Trophoblast cell (in vitro differentiated cells and primary cell): ENCODE data around the gene MEPE.

Experiments used
- DNase-seq, 2 donors: peaks; one replicate each; pipeline ENCODE4 v3.0.0-alpha.2; 2016
- H2AFZ ChIP-seq: 2 replicates; pipeline ENCODE4 v1.6.1; 2013; ENCODE audit warnings: low read length, moderate library complexity, mild to moderate bottlenecking; ENCODE audit not compliant: insufficient read depth, poor library complexity
- H2AK5ac ChIP-seq: 2 replicates; pipeline ENCODE4 v1.6.1; 2013; ENCODE audit warnings: mild to moderate bottlenecking, low read length
- H2BK120ac ChIP-seq: 2 replicates; pipeline ENCODE4 v1.6.1; 2013; ENCODE audit warnings: low read length, mild to moderate bottlenecking, moderate library complexity; ENCODE audit not compliant: insufficient read depth, poor library complexity
- H2BK12ac ChIP-seq: 2 replicates; pipeline ENCODE4 v1.6.1; 2013; ENCODE audit warnings: mild to moderate bottlenecking, low read length, moderate library complexity
- H2BK5ac ChIP-seq: 2 replicates; pipeline ENCODE4 v1.6.1; 2013; ENCODE audit warnings: low read length, low read depth, moderate library complexity, mild to moderate bottlenecking; ENCODE audit not compliant: poor library complexity
- H3K14ac ChIP-seq: 2 replicates; pipeline ENCODE4 v1.6.1; 2013; ENCODE audit warnings: mild to moderate bottlenecking, low read length
- H3K18ac ChIP-seq: 2 replicates; pipeline ENCODE4 v1.6.1; 2013; ENCODE audit warnings: mild to moderate bottlenecking, low read length
- H3K23ac ChIP-seq: 2 replicates; pipeline ENCODE4 v1.6.1; 2013; ENCODE audit warnings: low read length
- H3K27ac ChIP-seq: 2 replicates; pipeline ENCODE4 v1.5.1; 2013; ENCODE audit warnings: low read depth, mild to moderate bottlenecking, inconsistent platforms, low read length, moderate library complexity
- H3K27me3 ChIP-seq: 2 replicates; pipeline ENCODE4 v1.6.1; 2013; ENCODE audit warnings: inconsistent platforms, mild to moderate bottlenecking, low read length, moderate library complexity; ENCODE audit not compliant: insufficient read depth
- H3K36me3 ChIP-seq, 2 experiments: 1 replicate in 1 of 2; 2 replicates in 1 of 2; pipeline ENCODE4 v1.6.1; 2013; ENCODE audit warnings: low read length in 2 of 2, mild to moderate bottlenecking in 2 of 2, moderate library complexity in 1 of 2; ENCODE audit not compliant: insufficient read depth in 2 of 2, control insufficient read depth in 1 of 2
- H3K4ac ChIP-seq: 2 replicates; pipeline ENCODE4 v1.6.1; 2013; ENCODE audit warnings: low read depth, mild to moderate bottlenecking, low read length, moderate library complexity
- H3K4me1 ChIP-seq, 2 experiments: 1 replicate in 1 of 2; 2 replicates in 1 of 2; pipeline ENCODE4 v1.6.1; 2013; ENCODE audit warnings: low read length in 2 of 2, mild to moderate bottlenecking in 2 of 2, moderate library complexity in 1 of 2; ENCODE audit not compliant: insufficient read depth in 2 of 2, control insufficient read depth in 1 of 2
- H3K4me2 ChIP-seq: 2 replicates; pipeline ENCODE4 v1.6.1; 2013; ENCODE audit warnings: inconsistent platforms, mild to moderate bottlenecking, low read length, moderate library complexity
- H3K4me3 ChIP-seq: 2 replicates; pipeline ENCODE4 v1.5.1; 2013; ENCODE audit warnings: mild to moderate bottlenecking, low read depth, low read length, inconsistent platforms
- H3K79me1 ChIP-seq: one replicate; pipeline ENCODE4 v1.6.1; 2013; ENCODE audit warnings: low read length
- H3K79me2 ChIP-seq: 2 replicates; pipeline ENCODE4 v1.6.1; 2013; ENCODE audit warnings: low read length, mild to moderate bottlenecking; ENCODE audit not compliant: control insufficient read depth, insufficient read depth, poor library complexity
- H3K9ac ChIP-seq: 2 replicates; pipeline ENCODE4 v1.6.1; 2013; ENCODE audit warnings: mild to moderate bottlenecking, low read length
- H3K9me3 ChIP-seq: 2 replicates; pipeline ENCODE4 v1.6.1; 2013; ENCODE audit warnings: low read depth, mild to moderate bottlenecking, control low read depth, inconsistent platforms, low read length; ENCODE audit not compliant: insufficient read depth
- H4K12ac ChIP-seq: 2 replicates; pipeline ENCODE4 v1.6.1; 2013; ENCODE audit warnings: low read depth, mild to moderate bottlenecking, low read length, moderate library complexity
- H4K8ac ChIP-seq: 2 replicates; pipeline ENCODE4 v1.6.1; 2013; ENCODE audit warnings: low read depth, mild to moderate bottlenecking, low read length, moderate library complexity
- H4K91ac ChIP-seq: one replicate; pipeline ENCODE4 v1.6.1; 2013; ENCODE audit warnings: low read depth, mild to moderate bottlenecking, low read length, moderate library complexity
- WGBS: extraction: QIAGEN DNeasy Blood & Tissue Kit; methylation state at CpG from one replicate; pipeline ENCODE4 v1.1.7; 2013; ENCODE audit warnings: missing lambda C conversion rate; ENCODE audit not compliant: insufficient read length, insufficient coverage; ENCODE audit errors: extremely low coverage; 5-methylcytosine and 5-hydroxymethylcytosine counted together

Gene MEPE

GRCh38 chr4:87823200-87823599 is 9.6 kb upstream of the MEPE start:
- Histone ChIP-seq H3K4me2 (no peak overlapping the region), H3K14ac (no peak overlapping the region), H3K79me2 (no peaks in the 10 kb centered on the region), H2AK5ac (no peak overlapping the region), H3K4me1 (peaks cover 4 to 5% of the 10 kb centered on the region in 2 experiments), H3K4me3 (no peak overlapping the region), H3K4ac (no peak overlapping the region), H3K79me1 (peaks cover 6% of the 10 kb centered on the region), H2BK5ac (no peak overlapping the region), H2BK12ac (no peak overlapping the region), H3K27me3 (no peaks in the 10 kb centered on the region), H3K9me3 (peaks cover 7% of the 10 kb centered on the region), H3K23ac (no peak overlapping the region), H4K91ac (no peak overlapping the region), H3K9ac (no peak overlapping the region), H2AFZ (no peak overlapping the region), H2BK120ac (no peak overlapping the region), H3K18ac (no peak overlapping the region), H4K8ac (no peak overlapping the region), H3K27ac (no peak overlapping the region), H4K12ac (no peak overlapping the region), H3K36me3 (no peaks in the 10 kb centered on the region)
- no CpG with 5 or more reads among the region's 4 CpGs for WGBS
- no peak for DNase-seq

- H4K12ac ChIP-seq: no peak overlapping the region
- no peaks in the 10 kb centered on the region for H3K27me3 ChIP-seq
- H3K23ac ChIP-seq: no peak overlapping the region
- no peak overlapping the region for H3K4ac ChIP-seq
- no peaks in the 10 kb centered on the region for H3K36me3 ChIP-seq
- no peak overlapping the region for H2BK5ac ChIP-seq
- no peak overlapping the region for H3K18ac ChIP-seq
- H4K91ac ChIP-seq: no peak overlapping the region
- H2AFZ ChIP-seq: no peak overlapping the region
- H3K4me3 ChIP-seq: no peak overlapping the region
- WGBS: no CpG with 5 or more reads among the region's 1 CpG
- no peak overlapping the region for H3K14ac ChIP-seq
- no peak overlapping the region for H3K4me2 ChIP-seq
- DNase-seq: no peak
- peaks cover 6% of the 10 kb centered on the region for H3K79me1 ChIP-seq
- no peak overlapping the region for H3K9ac ChIP-seq
- H3K4me1 ChIP-seq: peaks cover 4 to 5% of the 10 kb centered on the region in 2 experiments
- H2BK120ac ChIP-seq: no peak overlapping the region
- no peak overlapping the region for H2BK12ac ChIP-seq
- no peak overlapping the region for H2AK5ac ChIP-seq
- no peak overlapping the region for H3K27ac ChIP-seq
- H3K79me2 ChIP-seq: no peaks in the 10 kb centered on the region
- H3K9me3 ChIP-seq: peaks cover 7% of the 10 kb centered on the region
- no peak overlapping the region for H4K8ac ChIP-seq
These were observed 9.0 kb upstream of the MEPE start for GRCh38 chr4:87823724-87824123.

- Histone ChIP-seq H3K79me1 (peaks cover 2% of the 10 kb centered on the region), H3K23ac (no peak overlapping the region), H3K79me2 (no peaks in the 10 kb centered on the region), H2BK5ac (no peak overlapping the region), H2AK5ac (no peak overlapping the region), H3K9me3 (peaks cover 3% of the 10 kb centered on the region), H3K4me1 (peaks cover 2 to 3% of the 10 kb centered on the region in 2 experiments), H3K18ac (no peak overlapping the region), H3K27me3 (no peaks in the 10 kb centered on the region), H2BK120ac (no peak overlapping the region), H3K9ac (no peak overlapping the region), H3K27ac (no peak overlapping the region), H4K12ac (no peak overlapping the region), H3K36me3 (no peaks in the 10 kb centered on the region), H4K91ac (no peak overlapping the region), H3K4me3 (no peak overlapping the region), H2BK12ac (no peak overlapping the region), H4K8ac (no peak overlapping the region), H3K14ac (no peak overlapping the region), H3K4me2 (no peak overlapping the region), H2AFZ (no peak overlapping the region), H3K4ac (no peak overlapping the region)
- DNase-seq: no peak
- no CpG with 5 or more reads among the region's 1 CpG for WGBS
These were observed 8.4 kb upstream of the MEPE start for GRCh38 chr4:87824352-87824751.

- no peak for DNase-seq
- H3K27me3 ChIP-seq: no peaks in the 10 kb centered on the region
- no peak overlapping the region for H2AFZ ChIP-seq
- no peak overlapping the region for H4K12ac ChIP-seq
- H3K4me2 ChIP-seq: no peak overlapping the region
- no peak overlapping the region for H2BK12ac ChIP-seq
- no peak overlapping the region for H3K14ac ChIP-seq
- H3K23ac ChIP-seq: no peak overlapping the region
- no peak overlapping the region for H3K27ac ChIP-seq
- H2BK5ac ChIP-seq: no peak overlapping the region
- H3K18ac ChIP-seq: no peak overlapping the region
- H3K4me3 ChIP-seq: no peak overlapping the region
- H4K91ac ChIP-seq: no peak overlapping the region
- H3K4me1 ChIP-seq: no peaks in the 10 kb centered on the region
- no peak overlapping the region for H2BK120ac ChIP-seq
- no peaks in the 10 kb centered on the region for H3K9me3 ChIP-seq
- H3K9ac ChIP-seq: no peak overlapping the region
- no peak overlapping the region for H4K8ac ChIP-seq
- no peaks in the 10 kb centered on the region for H3K79me2 ChIP-seq
- WGBS: no CpG with 5 or more reads among the region's 2 CpGs
- no peaks in the 10 kb centered on the region for H3K36me3 ChIP-seq
- H3K79me1 ChIP-seq: no peaks in the 10 kb centered on the region
- H2AK5ac ChIP-seq: no peak overlapping the region
- H3K4ac ChIP-seq: no peak overlapping the region
These were observed 1.6 kb downstream of the MEPE start for GRCh38 chr4:87834401-87834800.
